Measurements from ENCODE around the gene SPTA1.

Gene SPTA1

GRCh38 chr1:158570480-158570879 lies 116.0 kb downstream of the SPTA1 start, which contains the start of gene OR6P1:
TSS of gene OR6P1 (minus strand) at chr1:158570580. CDS start at chr1:158563604, 6,976 bp downstream.
- no peak for DNase-seq (ENCODE audit: low spot score)

GRCh38 chr1:158564608-158565007 lies 121.9 kb downstream of the SPTA1 start:
- DNase-seq (ENCODE audit: low spot score): no peak

- DNase-seq (ENCODE audit: low spot score): no peak
These were observed 122.7 kb downstream of the SPTA1 start for GRCh38 chr1:158563853-158564252.
